Measurements from ENCODE around the gene TRAM2.
A peak's percentile ranks its signal among the peaks of the same experiment; 100 is the strongest.

Gene TRAM2

GRCh38 chr6:52545406-52546119, 31.3 kb downstream of the TRAM2 start (continued):
- no peak for TF ChIP-seq POU6F1 (CRISPR knock-in tag; IDR thresholded peaks at IDR 0.05; ENCODE audit: borderline replicate concordance, low read depth)
- TF ChIP-seq ZFP3 (CRISPR knock-in tag; IDR thresholded peaks at IDR 0.05), result no peak
- no peak for TF ChIP-seq ARNTL (CRISPR knock-in tag; IDR thresholded peaks at IDR 0.05; ENCODE audit: borderline replicate concordance, low read depth)
- no peak for TF ChIP-seq ZNF565 (CRISPR knock-in tag; conservative IDR thresholded peaks at IDR 0.05; ENCODE audit: low read depth)
- TF ChIP-seq TSHZ2 (CRISPR knock-in tag; IDR thresholded peaks at IDR 0.05), result no peak
- TF ChIP-seq ISL1 (CRISPR knock-in tag; IDR thresholded peaks at IDR 0.05), result no peak
- TF ChIP-seq TOX (CRISPR knock-in tag; IDR thresholded peaks at IDR 0.05; ENCODE audit: borderline replicate concordance), result no peak
- TF ChIP-seq TCF4 (CRISPR knock-in tag; IDR thresholded peaks at IDR 0.05; ENCODE audit: borderline replicate concordance), result no peak

- no peak for ATAC-seq
- TF ChIP-seq ZNF8 (CRISPR knock-in tag; IDR thresholded peaks at IDR 0.05) (no peak), ISL1 (CRISPR knock-in tag; IDR thresholded peaks at IDR 0.05) (no peak), ESRRG (CRISPR knock-in tag; IDR thresholded peaks at IDR 0.05) (no peak), ZNF70 (CRISPR knock-in tag; IDR thresholded peaks at IDR 0.05) (no peak), TSHZ2 (CRISPR knock-in tag; IDR thresholded peaks at IDR 0.05) (no peak), ZNF565 (CRISPR knock-in tag; conservative IDR thresholded peaks at IDR 0.05; ENCODE audit: low read depth) (no peak), BACH2 (CRISPR knock-in tag; IDR thresholded peaks at IDR 0.05; ENCODE audit: borderline replicate concordance) (no peak), GLIS3 (CRISPR knock-in tag; IDR thresholded peaks at IDR 0.05) (no peak), ARNTL (CRISPR knock-in tag; IDR thresholded peaks at IDR 0.05; ENCODE audit: borderline replicate concordance, low read depth) (no peak)
Measured at GRCh38 chr6:52544602-52545405, 32.1 kb downstream of the TRAM2 start.

- ATAC-seq, result peak; percentile 22; the same call in 2 of the 3 replicates
Measured at GRCh38 chr6:52543729-52544601, 32.9 kb downstream of the TRAM2 start.

GRCh38 chr6:52543262-52543661, 33.6 kb downstream of the TRAM2 start:
- ATAC-seq, result no peak
- no peak for TF ChIP-seq ZNF8 (CRISPR knock-in tag; IDR thresholded peaks at IDR 0.05)

More at GRCh38 chr6:52543729-52544601, 32.9 kb downstream of the TRAM2 start:
- TF ChIP-seq ZNF8 (CRISPR knock-in tag; IDR thresholded peaks at IDR 0.05) (no peak), ZNF565 (CRISPR knock-in tag; conservative IDR thresholded peaks at IDR 0.05; ENCODE audit: low read depth) (no peak), ZFP3 (CRISPR knock-in tag; IDR thresholded peaks at IDR 0.05) (no peak)

- no peak for ATAC-seq
- no peak for TF ChIP-seq PATZ1 (CRISPR knock-in tag; IDR thresholded peaks at IDR 0.05; ENCODE audit: borderline replicate concordance)
- TF ChIP-seq TSHZ2 (CRISPR knock-in tag; IDR thresholded peaks at IDR 0.05), result no peak
- TF ChIP-seq RARB (CRISPR knock-in tag; IDR thresholded peaks at IDR 0.05), result no peak
- no peak for TF ChIP-seq ISL1 (CRISPR knock-in tag; IDR thresholded peaks at IDR 0.05)
- TF ChIP-seq POU6F1 (CRISPR knock-in tag; IDR thresholded peaks at IDR 0.05; ENCODE audit: borderline replicate concordance, low read depth), result no peak
Measured at GRCh38 chr6:52541135-52541534, 35.7 kb downstream of the TRAM2 start.

All from SK-N-SH treated with all-trans-retinoic acid at 6 μM for 48 hours (cell line).